Epidermal melanocyte (primary cell): ENCODE results near the gene SLC35B3.
"Not testable (repeated sequence)": the region's sequence is repeated elsewhere in the genome, so short reads cannot be mapped to it uniquely, and the experiment has no call there.

Experiments used
- DNase-seq: peaks from one replicate; pipeline ENCODE4 v3.0.0; 2011; ENCODE audit warnings: low spot score; ENCODE audit not compliant: insufficient read length

SLC35B3 gene

GRCh38 chr6:8415280-8415679 is 20.1 kb downstream of the SLC35B3 start:
- DNase-seq: no peak

DNA sequence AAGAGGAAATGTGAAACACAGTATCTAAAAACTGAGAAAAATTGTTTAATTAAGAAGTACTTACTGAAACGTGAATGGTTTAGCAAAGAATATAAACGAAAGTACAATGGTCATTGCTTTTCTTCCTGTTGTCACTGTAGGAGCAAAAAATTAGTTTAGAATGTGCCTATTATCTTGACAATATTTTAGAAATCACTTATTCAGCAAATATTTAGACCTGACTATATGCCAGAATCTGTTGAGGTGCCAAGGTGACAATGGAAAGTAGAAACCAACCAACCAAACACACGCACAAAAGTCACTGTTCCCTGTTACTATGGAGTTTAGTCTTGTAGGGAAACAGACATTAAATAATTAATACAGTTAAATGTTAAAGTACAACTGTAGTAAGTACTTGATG is 20.5 kb downstream of the SLC35B3 start:
- no peak for DNase-seq

GRCh38 chr6:8405946-8406345 is 29.4 kb downstream of the SLC35B3 start:
- DNase-seq: not testable (repeated sequence)

DNA sequence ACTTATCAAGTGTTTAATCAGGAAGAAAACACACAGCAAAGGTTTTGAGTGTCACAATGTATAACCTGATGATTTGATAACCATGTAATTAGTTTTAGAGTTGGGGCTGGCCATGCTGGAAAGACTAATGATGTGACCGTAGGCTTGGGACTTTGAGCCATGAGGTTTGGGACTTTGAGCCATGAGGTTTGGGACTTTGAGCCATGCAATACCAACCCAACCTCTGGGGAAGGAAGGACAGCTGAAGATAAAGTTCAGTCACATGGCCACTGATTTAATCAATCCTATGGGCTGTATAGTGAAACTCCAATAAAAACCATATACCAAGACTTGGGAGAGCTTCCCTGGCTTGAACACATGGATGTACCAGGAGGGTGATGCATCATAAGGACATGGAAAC is 32.8 kb downstream of the SLC35B3 start:
- DNase-seq: no peak

- DNase-seq: no peak
These were observed 34.7 kb downstream of the SLC35B3 start for GRCh38 chr6:8400663-8401062.

GRCh38 chr6:8392569-8392968 is 42.8 kb downstream of the SLC35B3 start:
- no peak for DNase-seq

DNA sequence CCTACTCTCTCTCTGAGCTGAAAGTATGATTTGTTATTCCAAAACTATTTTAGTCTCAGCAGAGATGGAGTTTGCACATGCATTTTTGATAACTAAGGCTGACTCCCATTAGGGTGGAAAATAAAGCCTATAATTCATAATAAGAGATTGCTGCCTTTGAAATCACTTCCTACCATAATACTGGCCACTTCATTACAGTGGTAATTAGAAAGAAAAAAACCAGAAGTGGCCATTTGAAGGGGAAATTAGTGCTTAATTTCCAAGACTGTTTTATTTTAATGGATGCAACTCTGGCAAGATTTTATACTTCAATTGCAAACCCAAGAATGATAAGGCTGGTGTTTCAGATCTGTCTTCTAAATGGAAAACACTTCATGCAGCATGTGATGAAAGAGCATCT is 43.4 kb downstream of the SLC35B3 start:
- DNase-seq: no peak

DNA sequence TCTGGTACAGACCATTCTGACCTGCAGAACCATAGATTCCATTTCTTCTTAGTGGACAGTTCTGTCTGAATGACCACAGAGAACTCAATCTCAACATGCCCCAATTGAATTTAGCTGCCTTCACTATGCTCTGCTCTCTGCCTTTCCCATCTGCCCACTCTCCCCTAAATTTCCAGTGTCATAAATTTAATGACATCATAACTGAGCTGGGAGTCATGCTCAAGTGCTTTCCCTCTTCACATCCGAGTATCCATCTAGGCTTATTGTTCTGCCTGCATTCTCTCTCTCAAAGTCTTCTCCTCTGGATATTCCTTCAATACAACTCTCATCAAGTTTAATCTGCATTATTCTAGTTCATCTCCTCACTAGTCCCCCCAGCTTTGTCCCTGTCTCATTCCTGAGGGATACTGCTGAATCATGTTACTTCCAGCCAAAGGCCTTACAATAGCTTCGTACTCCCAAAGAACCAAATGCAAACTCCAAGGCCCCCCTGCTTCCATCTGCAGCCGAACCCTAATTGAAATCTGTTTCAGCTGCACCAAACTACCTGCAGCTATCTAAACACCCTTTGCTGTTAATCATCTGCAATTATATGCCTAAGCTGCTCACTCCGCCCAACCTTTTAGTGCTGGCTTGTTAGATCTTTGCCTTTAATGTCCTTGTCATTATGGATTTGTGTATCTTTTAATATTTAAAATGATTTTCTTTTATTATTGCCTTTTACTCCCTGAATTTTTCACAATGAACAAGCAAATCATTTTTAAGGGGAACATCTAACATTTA is 46.1 kb downstream of the SLC35B3 start:
- no peak for DNase-seq

DNA sequence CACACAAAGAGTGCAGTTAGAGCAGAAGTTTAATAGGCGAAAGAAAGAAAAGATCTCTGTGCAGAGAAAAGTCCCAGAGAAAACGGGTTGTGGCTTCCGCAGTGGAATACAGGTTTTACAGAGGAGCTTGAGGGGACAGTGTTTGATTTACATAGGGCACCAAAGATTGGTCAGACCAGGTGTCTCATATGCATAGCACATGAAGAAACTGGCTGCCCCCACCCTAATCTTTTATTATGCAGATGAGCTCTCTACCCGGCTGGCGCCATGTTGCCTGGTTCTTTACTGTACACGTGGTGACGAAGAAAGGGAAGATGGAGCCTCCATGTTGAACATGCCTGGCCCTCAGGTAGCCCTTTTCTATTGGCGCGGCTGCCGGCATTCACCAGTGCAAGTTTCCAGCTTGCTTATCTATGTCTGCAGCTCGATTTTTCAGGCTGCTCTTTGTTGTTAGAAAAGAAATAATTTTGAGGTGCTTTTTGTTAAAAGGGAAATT is 47.4 kb downstream of the SLC35B3 start:
- no peak for DNase-seq

DNA sequence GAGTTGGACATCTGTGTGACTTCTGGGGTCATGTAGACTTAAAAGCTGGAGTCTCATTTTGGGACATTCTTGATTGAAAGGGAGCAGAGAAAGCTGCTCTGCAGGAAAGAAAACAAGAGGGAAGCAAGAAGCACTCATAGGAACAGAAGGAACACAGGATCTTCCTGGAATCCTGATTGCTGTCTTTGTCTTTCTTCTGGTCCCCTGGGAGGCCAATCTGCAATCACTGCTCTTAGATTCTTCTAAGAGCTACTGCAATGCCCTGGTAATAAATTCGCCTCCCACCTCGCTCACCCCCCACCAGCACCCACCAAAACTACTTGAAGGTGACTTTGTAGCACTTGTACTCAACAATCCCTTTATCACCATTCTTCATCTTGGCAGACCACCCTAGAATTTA is 51.8 kb downstream of the SLC35B3 start:
- no peak for DNase-seq

GRCh38 chr6:8382434-8382833 is 52.9 kb downstream of the SLC35B3 start:
- DNase-seq: no peak

- DNase-seq: no peak
These were observed 59.4 kb downstream of the SLC35B3 start for GRCh38 chr6:8375916-8376315.
